ELF-1 (cell line): ENCODE results near the gene PLA2G12A.

ENCODE experiments used
- DNase-seq: peaks from one replicate; pipeline ENCODE4 v3.0.0-alpha.2; 2016; ENCODE audit warnings: low read depth, low spot score

The PLA2G12A gene

GRCh38 chr4:109729117-109729717 is 653 bp downstream of the PLA2G12A start:
- DNase-seq = no peak

- DNase-seq = no peak
Observed at GRCh38 chr4:109728385-109728784, 1.5 kb downstream of the PLA2G12A start.

- DNase-seq = no peak
Observed at GRCh38 chr4:109723110-109723509, 6.8 kb downstream of the PLA2G12A start.

- no peak for DNase-seq
Observed at GRCh38 chr4:109722357-109722756, 7.5 kb downstream of the PLA2G12A start.

GRCh38 chr4:109721033-109721432 is 8.8 kb downstream of the PLA2G12A start:
- no peak for DNase-seq

- no peak for DNase-seq
Observed at GRCh38 chr4:109719604-109720003, 10.3 kb downstream of the PLA2G12A start.

GRCh38 chr4:109718759-109719158 is 11.1 kb downstream of the PLA2G12A start:
- no peak for DNase-seq

- no peak for DNase-seq
Observed at GRCh38 chr4:109713500-109713899, 16.4 kb downstream of the PLA2G12A start.

GRCh38 chr4:109708990-109709389 is 20.9 kb downstream of the PLA2G12A start:
- no peak for DNase-seq

GRCh38 chr4:109708435-109708834 is 21.4 kb downstream of the PLA2G12A start:
- no peak for DNase-seq

- no peak for DNase-seq
Observed at GRCh38 chr4:109703664-109704361, 26.1 kb downstream of the PLA2G12A start.

GRCh38 chr4:109702950-109703663 is 26.8 kb downstream of the PLA2G12A start, which contains the start of gene CASP6:
CASP6 (minus strand) TSS chr4:109703445; CDS start chr4:109703395, 50 bp downstream.
- DNase-seq = peak; percentile 85

GRCh38 chr4:109701566-109702410 is 28.1 kb downstream of the PLA2G12A start:
- peak; percentile 75 for DNase-seq

- no peak for DNase-seq
Observed at GRCh38 chr4:109699553-109700225, 30.2 kb downstream of the PLA2G12A start.

- no peak for DNase-seq
Observed at GRCh38 chr4:109698656-109699055, 31.2 kb downstream of the PLA2G12A start.

GRCh38 chr4:109691411-109691920 is 38.4 kb downstream of the PLA2G12A start:
- no peak for DNase-seq

- DNase-seq = no peak
Observed at GRCh38 chr4:109690690-109691410, 39.0 kb downstream of the PLA2G12A start.

GRCh38 chr4:109684727-109685126 is 45.1 kb downstream of the PLA2G12A start:
- DNase-seq = no peak

GRCh38 chr4:109683621-109684253 is 46.1 kb downstream of the PLA2G12A start:
- DNase-seq = no peak

GRCh38 chr4:109682875-109683274 is 47.0 kb downstream of the PLA2G12A start:
- DNase-seq = no peak
